Central memory CD4-positive, alpha-beta T cell (primary cell): ENCODE data around the gene SPIN2B.
A peak's percentile ranks its signal among the peaks of the same experiment; 100 is the strongest.
"Not testable (repeated sequence)": the region's sequence is repeated elsewhere in the genome, so short reads cannot be mapped to it uniquely, and the experiment has no call there.

Experiments used
- DNase-seq: peaks from one replicate; pipeline ENCODE4 v3.0.0; 2022
- total RNA-seq, 3 experiments: gene quantifications; one replicate each; lab custom pipeline; 2026; lab: John Stamatoyannopoulos, UW

Gene SPIN2B
- total RNA-seq, result 1.7 to 5.2 (median 3.9) reads per million in 3 experiments

- peak; percentile 73 for DNase-seq
These were observed at the start of gene SPIN2B for GRCh38 chrX:57121162-57121755. Gene SPIN2B (minus strand): TSS chrX:57121548.

- no peak for DNase-seq
These were observed 35.2 kb upstream of the SPIN2B start for GRCh38 chrX:57156397-57157049.

GRCh38 chrX:57155171-57155570 is 33.8 kb upstream of the SPIN2B start:
- DNase-seq, result no peak

- DNase-seq, result not testable (repeated sequence)
These were observed 30.9 kb upstream of the SPIN2B start for GRCh38 chrX:57152222-57152621.

GRCh38 chrX:57138674-57139073 is 17.3 kb upstream of the SPIN2B start:
- no peak for DNase-seq

DNA sequence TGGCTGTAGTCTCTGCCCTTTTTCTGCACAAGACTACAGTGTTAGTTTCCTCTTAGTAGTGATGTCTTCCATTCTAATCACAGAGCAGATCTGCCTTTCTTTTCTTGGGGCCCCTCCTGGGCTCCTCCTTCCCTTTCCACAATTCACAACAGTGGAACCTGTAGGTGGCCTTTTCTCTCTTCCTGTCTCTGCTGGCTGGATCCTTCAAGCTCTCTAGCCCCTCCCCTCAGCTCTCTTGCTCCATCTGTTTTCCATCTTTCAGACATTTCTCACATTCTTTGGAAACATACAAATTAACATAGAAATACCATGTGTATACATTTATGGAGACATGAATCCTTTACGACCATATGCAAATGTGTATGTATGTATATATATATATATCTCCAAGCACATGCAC is 16.2 kb upstream of the SPIN2B start:
- no peak for DNase-seq

- not testable (repeated sequence) for DNase-seq
These were observed 15.7 kb upstream of the SPIN2B start, which contains the start of gene SPIN2A for GRCh38 chrX:57137073-57137472. Gene SPIN2A (minus strand): TSS chrX:57137397. CDS start chrX:57136597, 800 bp downstream.

- not testable (repeated sequence) for DNase-seq
These were observed 15.2 kb upstream of the SPIN2B start for GRCh38 chrX:57136589-57136988.

DNA sequence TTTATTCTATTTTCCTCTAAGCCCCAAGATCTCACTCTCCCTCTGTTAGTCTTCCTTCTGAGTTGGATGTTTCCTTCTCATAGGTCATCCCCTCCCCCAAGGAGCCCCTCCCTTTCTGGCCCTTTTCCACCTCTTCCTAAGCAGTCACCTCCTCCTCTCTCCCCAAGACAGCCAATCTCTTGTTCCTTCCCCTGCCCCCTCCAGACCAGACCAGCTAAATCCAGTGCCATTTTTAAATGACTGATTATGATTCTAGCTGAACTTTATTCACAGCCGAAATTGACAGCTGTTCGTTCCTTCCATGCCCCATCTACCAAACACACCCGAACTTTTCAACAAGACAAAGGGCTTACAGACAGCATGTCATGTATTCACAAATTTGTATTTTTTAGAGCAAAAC is 13.9 kb upstream of the SPIN2B start:
- no peak for DNase-seq

- no peak for DNase-seq
These were observed 13.4 kb upstream of the SPIN2B start for GRCh38 chrX:57134702-57135101.

DNA sequence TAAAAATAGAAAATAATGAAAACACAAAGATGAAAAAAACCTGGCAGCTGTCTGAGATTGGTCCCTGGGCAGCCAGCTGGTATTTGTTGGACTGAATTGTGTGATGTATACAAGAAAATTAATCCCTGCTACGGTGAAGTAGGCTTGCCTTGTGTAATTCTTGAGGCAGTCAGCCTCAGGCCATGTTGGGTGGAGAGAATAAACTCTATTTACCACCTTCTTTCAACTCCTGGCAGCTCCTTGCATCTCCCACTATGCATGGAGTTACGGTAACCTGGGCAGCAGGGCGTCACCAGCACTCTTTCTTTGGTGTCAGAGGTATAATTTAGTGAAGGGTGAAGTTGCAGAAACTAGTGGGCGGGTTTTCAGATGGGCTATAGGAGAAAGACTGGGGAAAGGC is 12.4 kb upstream of the SPIN2B start:
- no peak for DNase-seq

DNA sequence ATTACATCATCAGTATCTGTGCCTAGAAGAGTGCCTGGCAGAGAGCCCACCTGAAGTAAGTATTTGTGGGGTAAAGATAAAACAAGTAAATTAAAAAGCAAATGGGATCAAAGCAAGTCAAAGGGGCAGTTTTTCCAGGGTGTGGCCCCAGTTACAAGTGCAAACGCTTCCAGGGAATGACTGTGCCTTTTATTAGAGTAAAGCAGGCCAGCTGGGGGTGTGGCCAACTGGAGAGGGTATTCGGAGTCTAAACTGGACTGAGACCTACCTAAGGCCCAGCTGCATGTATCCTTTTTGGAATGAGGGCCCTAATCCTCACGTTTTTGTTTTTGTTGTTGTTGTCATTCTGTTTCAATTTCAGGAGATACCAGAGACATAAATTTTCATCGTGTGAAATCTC is 11.9 kb upstream of the SPIN2B start:
- DNase-seq, result not testable (repeated sequence)

- DNase-seq, result no peak
These were observed 10.7 kb upstream of the SPIN2B start for GRCh38 chrX:57132046-57132445.

DNA sequence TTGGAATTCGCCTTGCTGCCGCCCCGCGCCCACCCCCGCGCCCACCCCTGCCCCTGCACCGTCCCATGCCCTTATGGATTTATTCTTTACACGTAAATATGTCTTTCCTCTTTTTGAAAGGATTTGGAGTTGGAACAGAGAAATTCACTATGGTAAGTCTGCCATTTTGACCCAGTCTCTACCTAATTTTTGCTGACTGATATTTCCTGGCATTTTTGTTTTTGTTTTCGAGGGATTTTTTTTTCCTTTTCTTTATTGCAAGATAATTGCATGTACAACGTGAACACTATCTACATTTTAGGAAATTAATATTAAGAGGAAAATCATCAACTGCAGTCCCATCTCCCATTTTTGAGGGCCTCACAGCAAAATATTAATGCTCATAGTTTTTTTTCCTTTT is 468 bp upstream of the SPIN2B start:
- no peak for DNase-seq

- DNase-seq, result not testable (repeated sequence)
These were observed 658 bp downstream of the SPIN2B start for GRCh38 chrX:57120619-57121161.

GRCh38 chrX:57119416-57119815 is 1.9 kb downstream of the SPIN2B start:
- no peak for DNase-seq

DNA sequence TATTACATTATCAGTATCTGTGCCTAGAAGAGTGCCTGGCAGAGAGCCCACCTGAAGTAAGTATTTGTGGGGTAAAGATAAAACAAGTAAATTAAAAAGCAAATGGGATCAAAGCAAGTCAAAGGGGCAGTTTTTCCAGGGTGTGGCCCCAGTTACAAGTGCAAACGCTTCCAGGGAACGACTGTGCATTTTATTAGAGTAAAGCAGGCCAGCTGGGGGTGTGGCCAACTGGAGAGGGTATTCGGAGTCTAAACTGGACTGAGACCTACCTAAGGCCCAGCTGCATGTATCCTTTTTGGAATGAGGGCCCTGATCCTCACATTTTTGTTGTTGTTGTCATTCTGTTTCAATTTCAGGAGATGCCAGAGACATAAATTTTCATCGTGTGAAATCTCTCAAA is 3.8 kb downstream of the SPIN2B start:
- DNase-seq, result not testable (repeated sequence)

GRCh38 chrX:57104921-57105398 is 16.4 kb downstream of the SPIN2B start:
- no peak for DNase-seq

- no peak for DNase-seq
These were observed 16.9 kb downstream of the SPIN2B start for GRCh38 chrX:57104406-57104805.

- no peak for DNase-seq
These were observed 17.9 kb downstream of the SPIN2B start for GRCh38 chrX:57103489-57103888.

GRCh38 chrX:57102918-57103317 is 18.4 kb downstream of the SPIN2B start:
- DNase-seq, result not testable (repeated sequence)

DNA sequence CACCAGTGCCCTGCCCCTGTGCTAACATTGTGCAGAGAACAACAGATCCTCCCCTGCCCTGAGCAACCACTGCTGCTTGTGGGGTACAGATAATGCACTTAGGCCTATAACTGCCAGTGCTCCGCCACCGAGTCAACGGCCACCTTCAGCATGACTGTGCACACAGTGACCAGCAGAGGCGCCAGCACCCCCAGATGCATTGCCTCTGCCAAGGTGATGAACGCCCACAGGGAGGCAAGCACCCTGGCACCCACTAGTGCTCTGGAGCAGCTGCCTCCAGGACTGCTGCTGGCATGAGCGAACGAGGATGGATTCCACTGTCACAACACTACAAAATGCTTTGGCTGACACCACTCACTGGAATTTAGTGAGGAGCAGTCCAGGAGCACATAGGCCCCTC is 38.2 kb downstream of the SPIN2B start:
- no peak for DNase-seq

GRCh38 chrX:57074458-57074857 is 46.9 kb downstream of the SPIN2B start:
- DNase-seq, result no peak
